IPS-18c (cell line): ENCODE results near the gene ARHGEF37.
"Not testable (repeated sequence)": the region's sequence is repeated elsewhere in the genome, so short reads cannot be mapped to it uniquely, and the experiment has no call there.

Experiments
- H3K4me3 ChIP-seq: 2 replicates; pipeline ENCODE4 v1.7.0; 2013; ENCODE audit warnings: low read depth, mild to moderate bottlenecking, low read length, moderate library complexity; ENCODE audit not compliant: insufficient read depth
- H3K9me3 ChIP-seq: one replicate; pipeline ENCODE4 v1.6.1; 2013; ENCODE audit warnings: mild to moderate bottlenecking, low read length, moderate library complexity; ENCODE audit not compliant: control insufficient read depth, insufficient read depth

ARHGEF37 gene, protein sequence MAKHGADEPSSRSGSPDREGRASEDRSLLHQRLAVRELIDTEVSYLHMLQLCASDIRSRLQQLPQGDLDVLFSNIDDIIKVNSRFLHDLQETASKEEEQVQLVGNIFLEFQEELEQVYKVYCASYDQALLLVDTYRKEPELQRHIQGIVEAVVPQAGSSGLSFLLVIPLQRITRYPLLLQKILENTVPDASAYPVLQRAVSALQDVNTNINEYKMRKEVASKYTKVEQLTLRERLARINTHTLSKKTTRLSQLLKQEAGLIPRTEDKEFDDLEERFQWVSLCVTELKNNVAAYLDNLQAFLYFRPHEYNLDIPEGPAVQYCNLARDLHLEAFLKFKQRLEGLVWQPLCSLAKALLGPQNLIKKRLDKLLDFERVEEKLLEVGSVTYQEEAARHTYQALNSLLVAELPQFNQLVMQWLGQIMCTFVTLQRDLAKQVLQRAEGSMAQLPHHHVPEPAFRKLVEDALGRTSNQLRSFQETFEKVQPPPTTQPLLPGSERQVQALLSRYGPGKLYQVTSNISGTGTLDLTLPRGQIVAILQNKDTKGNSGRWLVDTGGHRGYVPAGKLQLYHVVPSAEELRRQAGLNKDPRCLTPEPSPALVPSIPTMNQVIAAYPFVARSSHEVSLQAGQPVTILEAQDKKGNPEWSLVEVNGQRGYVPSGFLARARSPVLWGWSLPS

DNA sequence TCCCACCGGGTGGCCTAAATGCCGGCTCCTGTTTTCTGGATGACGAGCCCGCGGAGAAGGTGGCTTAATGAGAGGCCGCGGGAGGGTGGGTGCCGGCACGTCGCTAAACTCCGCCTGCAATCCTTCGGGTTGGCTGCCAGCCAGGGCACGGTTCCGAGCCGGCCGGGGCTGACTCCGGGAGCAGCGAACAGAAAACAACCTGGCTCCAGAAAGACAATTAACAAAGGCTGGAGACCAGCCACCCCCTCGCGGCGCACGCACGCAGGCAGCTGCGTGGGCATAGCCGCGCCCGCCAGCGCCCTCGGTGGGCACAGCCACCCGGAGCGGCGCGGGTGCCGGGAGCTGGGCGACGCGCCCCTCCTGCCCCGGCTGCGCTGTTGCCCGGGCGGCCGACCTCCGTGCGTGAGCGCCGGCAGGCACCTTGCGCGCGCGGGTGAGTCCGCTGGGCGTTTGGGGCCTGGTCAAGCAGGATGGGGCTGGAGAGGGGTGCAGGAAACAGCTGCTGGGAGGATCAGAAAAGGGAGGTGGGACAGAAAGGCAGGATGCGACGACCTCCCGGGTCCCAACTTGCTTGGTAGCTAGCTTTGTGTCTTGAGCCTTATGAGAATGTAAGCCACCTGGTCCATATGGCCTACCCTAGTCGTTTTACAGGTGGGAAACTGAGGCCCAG is at the start of gene ARHGEF37:
TSS of gene ARHGEF37 (plus strand) at position 307 of the 670 bp plus-strand sequence. CDS start 16,272 bp downstream, outside the sequence.
- H3K9me3 ChIP-seq, result no peaks in the 10 kb centered on the region
- peak within 1 kb of the TSS; percentile 60 for H3K4me3 ChIP-seq

DNA sequence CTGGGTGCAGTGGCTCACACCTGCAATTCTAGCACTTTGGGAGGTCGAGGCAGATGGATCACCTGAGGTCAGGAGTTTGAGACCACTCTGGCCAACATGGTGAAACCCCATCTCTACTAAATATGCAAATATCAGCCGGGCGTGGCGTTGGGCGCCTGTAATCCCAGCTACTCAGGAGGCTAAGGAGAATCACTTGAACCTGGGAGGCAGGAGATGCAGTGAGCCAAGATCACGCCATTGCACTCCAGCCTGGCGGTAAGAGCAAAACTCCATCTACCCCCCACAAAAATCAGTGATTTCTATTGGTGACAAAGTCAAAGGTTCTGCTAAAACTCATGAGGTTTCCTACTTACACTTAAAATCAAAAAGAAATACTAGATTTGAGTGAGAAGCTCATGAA is 48.9 kb upstream of the ARHGEF37 start:
- Histone ChIP-seq H3K4me3 (no peak overlapping the region), H3K9me3 (no peaks in the 10 kb centered on the region)

DNA sequence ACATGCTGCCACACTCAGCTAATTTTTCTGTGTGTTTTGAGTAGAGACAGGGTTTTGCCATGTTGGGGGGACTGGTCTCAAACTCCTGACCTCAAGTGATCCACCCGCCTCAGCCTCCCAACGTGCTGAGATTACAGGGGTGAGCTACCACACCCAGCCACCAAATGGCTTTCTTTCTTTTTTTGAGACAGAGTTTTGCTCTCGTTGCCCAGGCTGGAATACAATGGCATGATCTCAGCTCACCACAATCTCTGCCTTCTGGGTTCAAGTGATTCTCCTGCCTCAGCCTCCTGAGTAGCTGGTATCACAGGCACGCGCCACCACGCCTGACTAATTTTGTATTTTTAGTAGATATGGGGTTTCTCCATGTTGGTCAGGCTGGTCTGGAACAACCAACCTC is 45.5 kb upstream of the ARHGEF37 start:
- not testable (repeated sequence) for H3K9me3 ChIP-seq, H3K4me3 ChIP-seq

DNA sequence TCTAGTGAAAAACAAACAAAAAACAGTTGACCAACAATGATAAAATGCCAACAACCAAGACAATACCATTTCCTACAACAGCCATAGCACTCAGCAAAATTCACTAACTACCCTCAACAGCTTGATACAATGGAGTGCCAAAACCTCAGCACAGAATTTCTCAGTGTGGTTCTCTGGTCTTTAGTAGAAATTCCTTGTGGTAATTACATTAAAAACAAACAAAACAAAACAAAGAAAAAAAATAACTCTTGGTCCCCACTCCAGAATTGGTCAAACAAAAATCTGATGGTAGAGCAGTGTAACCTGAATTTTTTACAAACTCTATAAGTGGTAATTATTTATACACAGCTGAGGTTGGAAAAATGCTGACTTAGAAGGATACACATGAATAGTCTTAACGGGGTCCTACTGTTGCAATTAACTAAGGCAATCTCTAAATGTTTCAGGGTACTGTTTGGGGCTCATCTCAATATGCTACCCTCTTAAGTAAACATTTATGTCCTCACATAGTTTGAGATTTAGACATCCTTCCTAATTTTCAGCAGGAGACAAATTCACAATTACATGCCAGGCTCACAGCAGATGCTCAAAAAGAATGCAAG is 43.8 kb upstream of the ARHGEF37 start:
- Histone ChIP-seq H3K9me3 (peaks cover 2% of the 10 kb centered on the region), H3K4me3 (no peak overlapping the region)

DNA sequence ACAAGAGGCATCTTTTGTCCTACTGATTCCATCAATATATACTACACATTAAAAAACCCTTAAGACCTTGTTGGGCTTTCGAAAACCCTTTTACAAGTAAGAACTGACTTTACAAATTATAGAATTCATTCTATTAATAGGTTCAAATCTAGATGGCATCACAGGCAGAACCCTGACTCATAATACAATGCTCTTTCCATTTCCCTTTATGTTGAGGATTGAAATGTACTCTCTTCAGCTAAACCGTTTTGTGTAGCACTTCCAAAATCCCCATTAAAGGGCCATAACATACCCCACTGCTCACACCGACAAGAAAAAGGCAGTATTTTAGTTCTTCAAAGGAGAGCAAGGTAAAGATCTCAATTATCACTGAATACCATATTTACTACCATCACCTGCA is 41.2 kb upstream of the ARHGEF37 start:
- Histone ChIP-seq H3K9me3 (peaks cover 2% of the 10 kb centered on the region), H3K4me3 (no peak overlapping the region)

DNA sequence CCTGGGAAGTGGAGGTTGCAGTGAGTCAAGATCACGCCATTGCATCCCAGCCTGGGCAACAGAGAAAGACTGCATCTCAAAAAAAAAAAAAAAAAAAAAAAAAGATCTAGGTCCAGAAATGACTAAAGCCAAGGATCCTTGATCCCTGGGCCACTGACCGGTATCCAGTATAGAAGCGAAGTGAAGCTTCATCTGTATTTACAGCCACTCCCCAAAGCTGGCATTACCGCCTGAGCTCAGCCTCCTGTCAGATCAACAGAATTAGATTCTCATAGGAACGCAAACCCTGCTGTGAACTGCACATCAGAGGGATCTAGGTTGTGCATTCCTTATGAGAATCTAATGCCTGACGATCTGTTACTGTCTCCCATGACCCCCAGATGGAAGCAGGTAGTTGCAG is 39.4 kb upstream of the ARHGEF37 start:
- Histone ChIP-seq H3K4me3 (no peak overlapping the region), H3K9me3 (peaks cover 2% of the 10 kb centered on the region)

DNA sequence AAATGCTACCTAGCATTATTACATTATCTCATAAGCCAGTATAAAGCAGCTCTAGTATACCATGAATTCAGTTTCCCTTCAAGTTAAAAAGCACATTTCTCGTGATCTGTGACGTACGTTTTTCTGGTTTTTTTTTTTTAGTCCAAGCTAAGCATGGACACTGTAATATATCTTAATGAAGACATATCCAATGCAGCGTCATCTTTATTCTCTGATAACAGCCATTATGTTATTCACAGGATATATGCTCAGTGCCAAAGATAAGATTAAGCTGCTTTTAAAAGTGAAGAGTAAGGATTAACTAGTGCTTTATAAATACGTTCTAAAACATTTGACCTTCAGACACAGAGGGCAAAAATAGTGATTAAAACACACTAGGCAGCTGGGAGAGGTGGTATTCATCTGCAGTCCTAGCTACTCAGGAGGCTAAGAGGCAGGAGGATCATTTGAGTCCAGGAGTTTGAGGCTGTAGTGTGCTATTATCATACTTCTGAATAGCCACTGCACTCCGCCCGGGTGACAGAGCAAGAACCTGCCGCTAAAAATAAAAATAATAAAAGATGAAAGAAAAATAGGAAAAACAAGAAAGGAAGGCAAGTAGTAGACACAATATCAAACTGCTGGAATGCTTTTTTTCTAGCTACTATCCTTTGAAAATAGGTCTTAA is 37.8 kb upstream of the ARHGEF37 start:
- H3K4me3 ChIP-seq, result no peak overlapping the region
- peaks cover 2% of the 10 kb centered on the region for H3K9me3 ChIP-seq

DNA sequence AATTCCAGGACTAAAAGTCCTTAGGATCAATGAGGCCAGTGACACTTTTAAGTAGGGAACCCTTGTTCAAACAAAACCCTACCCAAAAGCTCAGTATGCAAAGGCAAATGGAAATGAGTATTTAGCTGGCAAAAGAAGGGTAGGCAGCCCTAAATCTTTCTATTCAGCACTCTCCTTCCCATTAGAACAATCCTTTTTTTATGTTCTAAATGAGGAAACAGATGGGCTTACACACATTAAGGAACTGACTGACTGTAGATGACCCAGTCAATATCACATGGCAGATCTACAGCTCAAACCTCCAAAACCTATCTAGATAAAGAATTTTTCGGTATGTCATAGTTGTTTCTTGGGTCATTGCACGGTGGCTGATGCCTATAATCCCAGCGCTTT is 37.3 kb upstream of the ARHGEF37 start:
- Histone ChIP-seq H3K9me3 (peaks cover 2% of the 10 kb centered on the region), H3K4me3 (no peak overlapping the region)

DNA sequence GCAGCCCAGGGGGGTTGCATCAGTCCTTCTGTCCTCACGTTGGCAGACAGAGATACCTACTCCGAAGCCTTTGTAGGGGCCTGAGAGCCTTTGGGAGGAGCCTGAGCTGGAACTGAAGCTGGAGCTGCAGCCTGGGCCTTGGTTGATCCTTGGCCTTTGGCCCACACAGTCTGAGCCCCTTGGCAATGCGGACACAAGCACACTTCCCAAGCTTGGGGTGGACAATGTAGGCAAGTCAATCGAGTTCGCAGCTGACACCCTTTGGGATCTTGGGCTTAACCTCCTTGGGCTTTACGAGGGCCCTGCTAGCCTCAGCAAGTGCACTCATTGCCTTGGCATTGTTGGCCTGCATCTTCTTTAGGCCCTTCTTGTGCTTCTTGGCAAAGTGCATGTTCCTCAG is 36.0 kb upstream of the ARHGEF37 start:
- Histone ChIP-seq H3K9me3 (peaks cover 2% of the 10 kb centered on the region), H3K4me3 (no peak overlapping the region)

DNA sequence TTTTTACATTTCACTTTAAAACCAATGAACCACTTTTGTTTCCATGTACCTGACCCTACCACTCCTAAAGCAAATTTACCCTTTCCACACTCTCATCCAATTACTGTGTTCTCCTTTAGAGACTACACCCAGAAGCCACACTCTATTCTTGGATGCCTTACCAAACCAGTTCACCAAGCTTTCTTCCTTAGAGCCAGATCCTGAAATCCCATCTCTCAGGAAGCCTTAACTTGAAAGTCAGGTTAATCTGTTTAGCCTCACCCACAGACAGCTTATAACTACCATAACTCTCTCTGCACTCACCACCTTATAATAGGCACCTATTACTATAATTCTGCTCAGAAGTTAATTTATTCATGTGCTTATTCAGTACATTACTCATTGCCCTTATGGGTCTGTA is 34.3 kb upstream of the ARHGEF37 start:
- Histone ChIP-seq H3K9me3 (peaks cover under 1% of the 10 kb centered on the region), H3K4me3 (no peak overlapping the region)

DNA sequence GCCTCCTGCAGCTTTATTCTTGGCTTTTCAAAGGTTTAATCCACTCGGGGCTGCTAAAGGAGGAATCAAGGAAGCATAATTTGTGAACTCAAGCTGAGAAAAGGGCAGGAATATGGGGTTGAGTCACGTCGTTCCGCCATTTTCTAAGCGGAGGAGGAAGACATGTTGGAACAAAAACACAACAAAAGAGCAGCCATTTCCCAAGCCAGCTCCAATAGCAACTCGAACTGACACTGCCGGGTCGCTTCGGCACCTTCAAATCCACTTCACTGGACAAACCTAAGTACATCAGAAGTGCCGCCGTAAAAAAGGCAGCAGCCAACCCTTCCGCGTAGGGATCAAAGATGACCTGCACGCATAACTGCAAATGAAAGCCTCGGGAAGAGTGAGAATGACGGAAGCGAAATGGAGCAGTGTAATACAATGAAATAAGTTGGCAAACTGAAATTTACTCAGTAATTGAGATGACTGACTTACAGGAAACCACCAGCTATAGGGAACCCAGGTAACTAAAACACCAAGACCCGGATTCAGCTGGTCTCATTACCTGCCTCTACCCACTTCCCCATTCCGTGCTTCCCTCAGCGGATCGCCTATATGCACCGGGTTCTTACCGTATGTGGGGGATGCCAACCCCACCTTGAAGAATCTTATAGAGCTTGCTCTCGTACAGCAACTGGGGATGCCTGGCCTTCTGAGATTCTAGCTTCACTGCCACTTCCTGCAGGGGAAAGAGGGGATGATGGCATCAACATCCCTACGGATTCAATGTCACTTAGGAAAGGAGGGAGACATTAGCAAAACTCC is 31.6 kb upstream of the ARHGEF37 start:
- Histone ChIP-seq H3K9me3 (no peaks in the 10 kb centered on the region), H3K4me3 (peak overlapping the region; percentile 78)

DNA sequence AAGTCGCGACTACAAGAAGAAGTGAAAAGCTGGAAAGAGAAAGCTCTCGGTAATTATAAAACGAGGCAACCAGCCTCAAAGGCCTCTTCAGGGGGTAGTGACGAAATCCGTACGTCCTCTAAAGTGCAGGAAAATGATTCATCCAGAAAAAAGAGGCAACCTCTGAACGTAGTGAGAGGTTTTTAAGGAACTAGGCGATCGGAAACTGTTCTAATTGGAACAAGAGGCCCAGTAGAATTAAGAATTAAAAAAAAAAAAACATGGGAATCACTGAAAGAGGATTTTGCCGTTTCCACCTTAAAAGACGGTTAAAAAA is 31.1 kb upstream of the ARHGEF37 start:
- Histone ChIP-seq H3K4me3 (peak overlapping the region; percentile 78), H3K9me3 (no peaks in the 10 kb centered on the region)

DNA sequence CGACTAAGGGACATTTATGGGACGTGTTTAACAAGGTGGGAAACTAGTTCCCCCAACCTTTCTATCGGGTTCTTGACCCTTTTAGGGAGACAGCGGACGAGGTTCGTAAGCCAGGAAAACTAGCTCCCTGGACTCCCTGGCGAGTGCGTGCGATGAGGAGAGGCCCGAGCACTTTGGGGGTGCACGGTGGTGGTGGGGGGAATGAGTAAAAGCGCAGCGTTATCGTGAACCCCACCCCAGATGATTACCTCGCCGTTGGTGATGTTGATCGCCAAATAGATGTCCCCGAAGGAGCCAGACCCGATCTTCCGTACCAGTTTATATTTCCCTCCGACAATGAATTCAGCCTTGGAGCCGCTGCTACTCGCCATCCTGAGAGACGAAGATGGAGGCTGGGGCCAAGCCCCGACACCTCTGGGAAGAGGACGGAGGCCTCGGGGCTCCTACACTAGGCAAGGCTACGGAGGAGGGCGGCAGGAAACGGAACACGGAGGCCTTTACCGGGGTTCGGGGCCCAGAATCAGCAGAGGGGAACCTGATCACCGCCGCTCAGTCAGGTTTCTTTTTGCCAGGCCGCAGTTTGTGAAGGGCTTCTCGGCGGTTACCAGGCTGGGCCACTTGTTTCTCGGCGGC is 30.6 kb upstream of the ARHGEF37 start:
- H3K4me3 ChIP-seq, result peak overlapping the region; percentile 78
- no peaks in the 10 kb centered on the region for H3K9me3 ChIP-seq

DNA sequence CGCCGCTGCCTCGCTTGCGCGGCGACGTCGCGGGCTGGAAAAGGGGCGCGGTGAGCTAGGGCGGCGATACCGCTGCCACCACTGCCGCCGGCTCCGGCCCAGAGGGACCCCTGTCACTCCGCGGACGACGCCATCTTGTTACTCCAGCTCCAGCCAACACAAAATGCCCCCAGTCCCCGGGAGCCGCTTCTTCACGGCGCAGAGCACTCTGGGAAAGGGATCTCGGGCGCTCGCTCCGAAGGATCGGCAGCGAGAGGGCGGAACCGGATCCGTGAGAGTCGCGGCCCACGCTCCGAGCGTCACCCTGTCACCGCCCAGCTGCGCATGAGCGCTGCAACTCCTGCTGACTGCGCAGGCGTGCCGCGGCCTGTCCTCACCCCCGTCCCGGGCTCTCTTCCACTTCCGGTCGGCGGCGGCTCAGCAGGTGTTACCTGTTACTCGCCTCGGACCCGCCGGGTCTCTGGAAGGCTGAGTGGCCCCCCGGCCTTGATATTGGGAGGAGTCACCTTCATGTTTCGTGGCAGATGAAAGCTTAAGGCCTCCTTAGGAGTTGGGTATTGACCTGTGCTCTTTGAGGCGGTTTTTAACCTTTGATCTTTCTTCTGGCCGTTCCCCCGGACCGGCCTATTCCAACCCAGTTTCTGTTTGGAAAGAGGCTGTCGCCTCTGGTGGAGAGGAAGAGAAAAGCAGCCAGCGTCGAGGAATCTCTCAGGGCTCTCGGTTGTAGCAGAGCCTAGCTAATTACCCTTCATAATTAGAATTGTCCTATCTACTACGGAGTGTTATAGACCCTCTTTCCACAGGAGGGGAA is 29.9 kb upstream of the ARHGEF37 start, which contains the start of gene CSNK1A1:
TSS of gene CSNK1A1 (minus strand) at position 213 of the 811 bp plus-strand sequence. CDS start 475 bp downstream, outside the sequence.
- H3K4me3 ChIP-seq, result peak within 1 kb of the TSS; percentile 78
- H3K9me3 ChIP-seq, result no peaks in the 10 kb centered on the region

DNA sequence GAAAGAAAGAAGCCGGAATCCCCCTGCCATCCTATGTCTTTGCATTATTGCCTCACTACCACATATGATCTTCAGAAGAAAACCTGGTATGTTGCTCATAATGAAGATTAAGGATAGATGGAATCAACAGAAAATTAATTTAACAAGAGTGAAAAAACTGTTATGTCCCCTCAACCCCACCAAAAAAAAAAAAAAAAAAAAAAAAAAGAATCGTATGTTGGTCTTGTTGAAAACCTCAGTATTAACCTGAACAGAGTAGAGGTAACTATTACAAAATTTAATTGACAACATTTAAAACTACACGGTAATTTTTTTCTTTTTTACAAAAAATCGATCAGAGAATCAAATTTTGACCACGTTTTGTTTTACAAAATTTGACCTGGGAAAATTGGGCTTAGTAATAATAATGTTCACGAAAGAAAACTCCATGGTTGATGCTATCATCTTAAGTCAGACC is 29.2 kb upstream of the ARHGEF37 start:
- peak overlapping the region; percentile 78 for H3K4me3 ChIP-seq

More for the DNA sequence above, 29.2 kb upstream of the ARHGEF37 start:
- H3K9me3 ChIP-seq, result no peaks in the 10 kb centered on the region
